Osteoblast (primary cell): Measurements from ENCODE around the gene EFNA5. TPM values are rescaled to one million over a fixed set of nuclear protein-coding genes. Genes with fewer than 3 reads are reported as not detected.

Experiments used
- DNase-seq: peaks from one replicate; pipeline ENCODE4 v3.0.0; 2011; ENCODE audit warnings: low spot score, mixed read lengths; ENCODE audit not compliant: insufficient read length; ENCODE audit errors: missing footprints
- H2AFZ ChIP-seq: 2 replicates; pipeline ENCODE4 v1.6.0; 2011; ENCODE audit warnings: mild to moderate bottlenecking, low read length
- H3K27ac ChIP-seq: 2 replicates; pipeline ENCODE4 v1.5.1; 2011; ENCODE audit warnings: mild to moderate bottlenecking, low read depth, low read length, moderate library complexity
- H3K27me3 ChIP-seq: 2 replicates; pipeline ENCODE4 v1.6.0; 2012; ENCODE audit warnings: mild to moderate bottlenecking, control low read depth, inconsistent platforms, low read length, moderate library complexity; ENCODE audit not compliant: insufficient read depth
- H3K36me3 ChIP-seq: 2 replicates; pipeline ENCODE4 v1.5.1; 2011; ENCODE audit warnings: mild to moderate bottlenecking, low read length, control low read depth, moderate library complexity; ENCODE audit not compliant: insufficient read depth
- H3K4me1 ChIP-seq: 2 replicates; pipeline ENCODE4 v1.5.1; 2011; ENCODE audit warnings: mild to moderate bottlenecking, low read length, control low read depth, moderate library complexity; ENCODE audit not compliant: insufficient read depth
- H3K4me2 ChIP-seq: 2 replicates; pipeline ENCODE4 v1.6.0; 2011; ENCODE audit warnings: mild to moderate bottlenecking, low read length; ENCODE audit not compliant: insufficient read depth
- H3K4me3 ChIP-seq: fragments of 200-600 bp; sonication (generic); 3 replicates; pipeline ENCODE4 v1.5.1; 2012; ENCODE audit warnings: mild to moderate bottlenecking, low read length, inconsistent platforms; ENCODE audit not compliant: insufficient read depth
- H3K79me2 ChIP-seq: 2 replicates; pipeline ENCODE4 v1.6.0; 2012; ENCODE audit warnings: mild to moderate bottlenecking, low read length, control low read depth, inconsistent platforms; ENCODE audit not compliant: insufficient read depth
- H3K9me3 ChIP-seq: 2 replicates; pipeline ENCODE4 v1.5.1; 2011; ENCODE audit warnings: low read depth, low read length, control low read depth
- H4K20me1 ChIP-seq: 2 replicates; pipeline ENCODE4 v1.6.0; 2012; ENCODE audit warnings: mild to moderate bottlenecking, low read length, control low read depth; ENCODE audit not compliant: insufficient read depth
- total RNA-seq: library from RNA; depleted of rRNA; stranded (reverse); fragments of >200 nt; gene quantifications from 2 replicates; pipeline ENCODE4 v1.2.3, GENCODE V29; 2012
- TF ChIP-seq, protein P1 (sequence below): IDR thresholded peaks from 2 replicates; pipeline ENCODE4 v1.5.1; 2011; ENCODE audit warnings: mild to moderate bottlenecking, low read depth, low read length, moderate library complexity; ENCODE audit errors: extremely low read depth

EFNA5 gene
- total RNA-seq, 1 donor = 12.3 TPM

DNA sequence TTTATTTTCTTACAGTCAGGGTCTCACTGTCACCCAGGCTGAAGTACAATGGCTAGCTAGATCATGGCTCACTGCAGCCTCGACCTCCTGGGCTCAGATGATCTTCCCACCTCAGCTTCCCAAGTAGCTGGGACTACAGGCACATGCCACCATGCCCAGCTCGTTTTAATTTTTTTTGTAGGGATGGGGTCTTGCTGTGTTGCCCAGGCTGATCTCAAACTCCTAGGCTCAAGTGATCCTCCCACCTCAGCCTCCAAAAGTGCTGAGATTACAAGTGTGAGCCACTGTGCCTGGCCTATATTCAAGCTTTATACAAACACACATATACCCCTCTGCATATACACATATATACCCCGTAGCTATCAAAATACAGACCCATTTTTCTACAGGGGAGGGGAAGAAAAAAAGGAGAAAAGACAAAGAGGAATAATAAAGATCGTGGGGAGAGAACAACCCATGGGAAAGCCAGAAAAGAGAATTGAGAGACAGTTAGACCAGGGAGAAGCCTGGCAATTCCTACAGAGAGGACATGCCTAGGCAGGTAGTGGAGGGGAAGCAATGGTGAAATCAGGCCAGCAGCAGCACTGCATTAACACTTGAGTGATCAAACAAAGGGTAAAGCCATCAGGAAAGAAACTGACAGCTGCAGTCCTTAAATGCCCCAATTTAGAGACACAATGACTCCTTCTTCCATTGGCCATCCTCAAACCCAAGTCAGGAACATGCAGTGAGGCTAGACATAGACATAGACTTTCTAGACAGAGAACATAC is 102.7 kb downstream of the EFNA5 start:
- H3K4me3 ChIP-seq = no peak overlapping the region
- H3K9me3 ChIP-seq = no peaks in the 10 kb centered on the region
- no peak for DNase-seq
- H3K36me3 ChIP-seq = no peaks in the 10 kb centered on the region
- H4K20me1 ChIP-seq = no peaks in the 10 kb centered on the region
- H3K27ac ChIP-seq = no peak overlapping the region
- no peak overlapping the region for H3K4me2 ChIP-seq
- H3K4me1 ChIP-seq = peaks cover 20% of the 10 kb centered on the region
- H2AFZ ChIP-seq = no peak overlapping the region
- H3K27me3 ChIP-seq = no peaks in the 10 kb centered on the region
- TF ChIP-seq, protein P1, sequence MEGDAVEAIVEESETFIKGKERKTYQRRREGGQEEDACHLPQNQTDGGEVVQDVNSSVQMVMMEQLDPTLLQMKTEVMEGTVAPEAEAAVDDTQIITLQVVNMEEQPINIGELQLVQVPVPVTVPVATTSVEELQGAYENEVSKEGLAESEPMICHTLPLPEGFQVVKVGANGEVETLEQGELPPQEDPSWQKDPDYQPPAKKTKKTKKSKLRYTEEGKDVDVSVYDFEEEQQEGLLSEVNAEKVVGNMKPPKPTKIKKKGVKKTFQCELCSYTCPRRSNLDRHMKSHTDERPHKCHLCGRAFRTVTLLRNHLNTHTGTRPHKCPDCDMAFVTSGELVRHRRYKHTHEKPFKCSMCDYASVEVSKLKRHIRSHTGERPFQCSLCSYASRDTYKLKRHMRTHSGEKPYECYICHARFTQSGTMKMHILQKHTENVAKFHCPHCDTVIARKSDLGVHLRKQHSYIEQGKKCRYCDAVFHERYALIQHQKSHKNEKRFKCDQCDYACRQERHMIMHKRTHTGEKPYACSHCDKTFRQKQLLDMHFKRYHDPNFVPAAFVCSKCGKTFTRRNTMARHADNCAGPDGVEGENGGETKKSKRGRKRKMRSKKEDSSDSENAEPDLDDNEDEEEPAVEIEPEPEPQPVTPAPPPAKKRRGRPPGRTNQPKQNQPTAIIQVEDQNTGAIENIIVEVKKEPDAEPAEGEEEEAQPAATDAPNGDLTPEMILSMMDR = no peak
- H3K79me2 ChIP-seq = peaks cover 10% of the 10 kb centered on the region

DNA sequence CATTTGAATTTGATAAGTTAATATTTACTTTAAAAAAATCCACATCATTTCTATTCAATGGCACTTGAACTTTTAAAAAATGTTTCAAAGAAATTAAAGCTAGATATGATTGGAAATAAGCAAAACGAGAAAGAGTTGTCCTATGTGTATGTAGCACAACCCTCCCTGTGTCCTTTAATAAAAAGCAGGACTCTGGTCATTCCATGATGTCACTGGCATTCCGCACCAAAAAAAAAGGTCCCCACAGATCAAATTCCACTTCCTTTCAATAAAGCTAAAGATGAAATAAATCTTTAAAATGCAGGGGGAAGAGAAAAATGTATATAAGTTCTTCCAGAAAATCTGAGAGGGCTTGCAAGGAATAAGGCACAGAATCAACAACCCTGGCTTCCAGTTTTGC is 103.8 kb downstream of the EFNA5 start:
- Histone ChIP-seq H3K9me3 (no peaks in the 10 kb centered on the region), H3K79me2 (peaks cover 10% of the 10 kb centered on the region), H3K27ac (no peak overlapping the region), H3K4me2 (no peak overlapping the region), H3K4me3 (no peak overlapping the region), H3K27me3 (no peaks in the 10 kb centered on the region), H3K36me3 (no peaks in the 10 kb centered on the region), H4K20me1 (no peaks in the 10 kb centered on the region), H3K4me1 (peaks cover 20% of the 10 kb centered on the region), H2AFZ (no peak overlapping the region)
- DNase-seq = no peak
- TF ChIP-seq, protein P1 = no peak

DNA sequence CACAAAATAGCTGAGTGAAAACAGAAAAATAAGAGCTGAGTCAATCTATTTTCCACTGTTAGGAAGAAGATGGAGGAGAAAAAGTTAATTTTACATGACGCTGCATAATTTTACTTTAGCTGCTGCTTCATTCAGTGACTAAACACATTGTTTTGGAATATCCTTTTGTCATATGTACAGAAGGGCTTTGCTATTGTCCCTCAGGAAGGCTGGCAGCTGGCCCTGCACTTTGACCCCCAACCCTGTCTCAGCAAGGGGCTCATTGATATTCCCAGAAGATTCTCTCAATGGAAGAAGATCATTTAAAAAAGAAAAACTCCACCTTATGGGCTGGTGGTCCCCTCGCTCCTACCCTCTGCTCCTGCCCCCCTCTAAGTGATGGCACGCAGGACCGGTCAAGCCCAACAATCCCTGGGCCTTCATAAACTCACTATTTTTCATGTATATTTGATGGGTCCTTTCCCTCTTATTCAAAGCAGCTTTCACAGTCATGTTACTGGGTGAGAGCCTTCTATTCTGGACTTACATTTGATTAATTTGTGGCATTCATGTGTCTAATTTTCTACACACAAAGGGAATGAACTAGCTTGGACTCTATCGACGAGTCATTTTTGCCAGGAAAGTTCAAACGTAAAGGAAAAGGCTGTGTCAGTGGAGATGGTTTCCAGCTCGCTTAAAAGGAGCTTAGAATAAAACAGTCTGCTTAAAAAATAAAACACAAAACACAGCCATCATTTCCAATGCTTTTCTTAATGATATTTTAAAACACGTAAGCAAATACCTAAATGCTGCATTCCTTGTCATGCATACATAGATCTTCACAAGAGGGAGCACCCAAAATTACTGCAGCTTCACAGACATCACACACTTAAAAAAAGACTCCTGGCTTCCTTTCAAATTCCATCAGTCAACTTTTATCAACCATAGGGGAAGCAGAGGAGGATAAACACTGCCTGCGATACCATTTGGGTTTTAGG is 104.7 kb downstream of the EFNA5 start:
- no peak overlapping the region for H3K4me3 ChIP-seq
- H3K27me3 ChIP-seq = no peaks in the 10 kb centered on the region
- no peak overlapping the region for H3K4me2 ChIP-seq
- peaks cover 11% of the 10 kb centered on the region for H3K4me1 ChIP-seq
- no peak for DNase-seq
- TF ChIP-seq, protein P1 = no peak
- H3K79me2 ChIP-seq = peaks cover 10% of the 10 kb centered on the region
- H3K36me3 ChIP-seq = no peaks in the 10 kb centered on the region
- no peaks in the 10 kb centered on the region for H4K20me1 ChIP-seq
- no peaks in the 10 kb centered on the region for H3K9me3 ChIP-seq
- no peak overlapping the region for H3K27ac ChIP-seq
- H2AFZ ChIP-seq = no peak overlapping the region
